GM18507 (cell line): ENCODE data around the gene PARP12.
A peak's percentile ranks its signal among the peaks of the same experiment; 100 is the strongest.

Experiments
- DNase-seq: peaks from one replicate; pipeline ENCODE4 v3.0.0; 2011; ENCODE audit warnings: low read depth; ENCODE audit not compliant: insufficient read length; ENCODE audit errors: extremely low spot score
- FAIRE-seq: peaks from 2 replicates; lab custom pipeline; 2011; peaks lifted over from hg19 to GRCh38; lab: Jason Lieb, UNC

The PARP12 gene

GRCh38 chr7:140039066-140039465 is 23.7 kb downstream of the PARP12 start:
- DNase-seq (no peak), FAIRE-seq (no peak)

GRCh38 chr7:140036224-140036962 is 26.4 kb downstream of the PARP12 start:
- FAIRE-seq (peak; percentile 15), DNase-seq (no peak)

GRCh38 chr7:140035400-140036223 is 27.1 kb downstream of the PARP12 start:
- no peak for DNase-seq
- no peak for FAIRE-seq

GRCh38 chr7:140034421-140034820 is 28.3 kb downstream of the PARP12 start:
- DNase-seq (no peak), FAIRE-seq (no peak)

GRCh38 chr7:140033779-140034363 is 28.9 kb downstream of the PARP12 start:
- FAIRE-seq (no peak), DNase-seq (no peak)

- DNase-seq: no peak
- no peak for FAIRE-seq
Measured at GRCh38 chr7:140033036-140033435, 29.7 kb downstream of the PARP12 start.

GRCh38 chr7:140031364-140031763 is 31.4 kb downstream of the PARP12 start:
- FAIRE-seq (no peak), DNase-seq (no peak)

GRCh38 chr7:140029072-140029471 is 33.7 kb downstream of the PARP12 start:
- no peak for DNase-seq
- FAIRE-seq: no peak

- no peak for DNase-seq
- FAIRE-seq: no peak
Measured at GRCh38 chr7:140028311-140028710, 34.4 kb downstream of the PARP12 start.

- no peak for FAIRE-seq
- no peak for DNase-seq
Measured at GRCh38 chr7:140027858-140028257, 34.9 kb downstream of the PARP12 start.

- FAIRE-seq (no peak), DNase-seq (no peak)
Measured at GRCh38 chr7:140026935-140027334, 35.8 kb downstream of the PARP12 start.

GRCh38 chr7:140025814-140026433 is 36.8 kb downstream of the PARP12 start:
- FAIRE-seq: no peak
- DNase-seq: no peak

GRCh38 chr7:140025241-140025640 is 37.5 kb downstream of the PARP12 start:
- FAIRE-seq (no peak), DNase-seq (no peak)

GRCh38 chr7:140024585-140024984 is 38.2 kb downstream of the PARP12 start:
- FAIRE-seq: no peak
- no peak for DNase-seq

- DNase-seq (no peak), FAIRE-seq (no peak)
Measured at GRCh38 chr7:140023728-140024127, 39.0 kb downstream of the PARP12 start.

- FAIRE-seq: no peak
- no peak for DNase-seq
Measured at GRCh38 chr7:140022582-140023211, 40.1 kb downstream of the PARP12 start.

GRCh38 chr7:140021603-140022002 is 41.1 kb downstream of the PARP12 start:
- DNase-seq (no peak), FAIRE-seq (no peak)

- DNase-seq: no peak
- FAIRE-seq: no peak
Measured at GRCh38 chr7:140019606-140020005, 43.1 kb downstream of the PARP12 start.

GRCh38 chr7:140019172-140019571 is 43.6 kb downstream of the PARP12 start:
- DNase-seq: no peak
- no peak for FAIRE-seq
